H9 (cell line): Measurements from ENCODE around the gene JUNB. TPM values are rescaled to one million over a fixed set of nuclear protein-coding genes. Genes with fewer than 3 reads are reported as not detected.

Source experiments
- DNase-seq: peaks from one replicate; pipeline ENCODE4 v3.0.0-alpha.2; 2017
- H2AFZ ChIP-seq: one replicate; pipeline ENCODE4 v1.6.1; 2013; ENCODE audit warnings: mild to moderate bottlenecking, low read length, control low read depth, moderate library complexity
- H2AK5ac ChIP-seq: 2 replicates; pipeline ENCODE4 v1.6.1; 2013; ENCODE audit warnings: low read length, control low read depth, mixed read lengths; ENCODE audit not compliant: insufficient read length
- H2BK120ac ChIP-seq: one replicate; pipeline ENCODE4 v1.6.1; 2013; ENCODE audit warnings: low read depth, mild to moderate bottlenecking, low read length, control low read depth, inconsistent platforms; ENCODE audit not compliant: poor library complexity, severe bottlenecking
- H2BK12ac ChIP-seq: 2 replicates; pipeline ENCODE4 v1.6.1; 2013; ENCODE audit warnings: low read length, control low read depth, mixed read lengths, low read depth; ENCODE audit not compliant: insufficient read length
- H2BK15ac ChIP-seq: 2 replicates; pipeline ENCODE4 v1.6.1; 2013; ENCODE audit warnings: low read depth, low read length, control low read depth
- H2BK20ac ChIP-seq: one replicate; pipeline ENCODE4 v1.6.1; 2013; ENCODE audit warnings: low read depth, mild to moderate bottlenecking, low read length, control low read depth, inconsistent platforms; ENCODE audit not compliant: poor library complexity, severe bottlenecking
- H2BK5ac ChIP-seq: 2 replicates; pipeline ENCODE4 v1.6.1; 2013; ENCODE audit warnings: low read length, control low read depth, mixed read lengths; ENCODE audit not compliant: insufficient read length
- H3K14ac ChIP-seq: 2 replicates; pipeline ENCODE4 v1.6.1; 2013; ENCODE audit warnings: low read length, control low read depth; ENCODE audit not compliant: insufficient read depth
- H3K18ac ChIP-seq: 2 replicates; pipeline ENCODE4 v1.6.1; 2013; ENCODE audit warnings: low read depth, mild to moderate bottlenecking, mixed read lengths, low read length, control low read depth; ENCODE audit not compliant: insufficient read length
- H3K23ac ChIP-seq: 2 replicates; pipeline ENCODE4 v1.6.1; 2013; ENCODE audit warnings: low read length, control low read depth, mixed read lengths, low read depth; ENCODE audit not compliant: insufficient read length
- H3K23me2 ChIP-seq: 2 replicates; pipeline ENCODE4 v1.6.1; 2013; ENCODE audit warnings: low read depth, mild to moderate bottlenecking, mixed read lengths, low read length, control low read depth; ENCODE audit not compliant: insufficient read length, poor library complexity, severe bottlenecking
- H3K27ac ChIP-seq: 2 replicates; pipeline ENCODE4 v1.5.1; 2013; ENCODE audit warnings: low read length, control low read depth, mixed read lengths, low read depth; ENCODE audit not compliant: insufficient read length
- H3K27me3 ChIP-seq: 2 replicates; pipeline ENCODE4 v1.6.1; 2013; ENCODE audit warnings: low read length, control low read depth, inconsistent platforms; ENCODE audit not compliant: insufficient read depth
- H3K4ac ChIP-seq: 2 replicates; pipeline ENCODE4 v1.6.1; 2013; ENCODE audit warnings: low read depth, mild to moderate bottlenecking, control low read depth, inconsistent platforms, low read length, moderate library complexity
- H3K4me1 ChIP-seq: 2 replicates; pipeline ENCODE4 v1.6.1; 2013; ENCODE audit warnings: low read length, control low read depth, inconsistent platforms; ENCODE audit not compliant: insufficient read depth
- H3K4me2 ChIP-seq: 2 replicates; pipeline ENCODE4 v1.6.1; 2013; ENCODE audit warnings: low read length, control low read depth, mixed read lengths; ENCODE audit not compliant: insufficient read length, insufficient read depth
- H3K56ac ChIP-seq: 2 replicates; pipeline ENCODE4 v1.6.1; 2013; ENCODE audit warnings: low read depth, mild to moderate bottlenecking, mixed read lengths, low read length, control low read depth; ENCODE audit not compliant: insufficient read length
- H3K79me1 ChIP-seq: 2 replicates; pipeline ENCODE4 v1.6.1; 2013; ENCODE audit warnings: low read depth, mild to moderate bottlenecking, moderate library complexity, low read length, control low read depth, inconsistent platforms; ENCODE audit not compliant: insufficient read depth, poor library complexity, severe bottlenecking
- H3K79me2 ChIP-seq: 2 replicates; pipeline ENCODE4 v1.6.1; 2013; ENCODE audit warnings: low read length, control low read depth, inconsistent platforms; ENCODE audit not compliant: insufficient read depth
- H3K9ac ChIP-seq: 2 replicates; pipeline ENCODE4 v1.6.1; 2013; ENCODE audit warnings: low read length, control low read depth, mixed read lengths; ENCODE audit not compliant: insufficient read length; ENCODE audit errors: extremely low read depth
- H3K9me3 ChIP-seq: one replicate; pipeline ENCODE4 v1.6.1; 2013; ENCODE audit warnings: low read depth, low read length, inconsistent platforms; ENCODE audit not compliant: control insufficient read depth
- H3T11ph ChIP-seq: one replicate; pipeline ENCODE4 v1.6.1; 2013; ENCODE audit warnings: mild to moderate bottlenecking, low read length, control low read depth, inconsistent platforms
- H4K20me1 ChIP-seq: one replicate; pipeline ENCODE4 v1.6.1; 2013; ENCODE audit not compliant: control insufficient read depth, insufficient read length, insufficient read depth
- H4K5ac ChIP-seq: 2 replicates; pipeline ENCODE4 v1.6.1; 2013; ENCODE audit warnings: low read depth, mild to moderate bottlenecking, mixed read lengths, low read length, control low read depth; ENCODE audit not compliant: insufficient read length
- H4K8ac ChIP-seq: replicated peaks from 2 replicates; pipeline ENCODE4 v1.6.1; 2013; ENCODE audit warnings: low read length, control low read depth, mixed read lengths, low read depth; ENCODE audit not compliant: insufficient read length
- H4K91ac ChIP-seq: 2 replicates; pipeline ENCODE4 v1.6.1; 2013; ENCODE audit warnings: low read depth, mild to moderate bottlenecking, moderate library complexity, mixed read lengths, low read length, control low read depth; ENCODE audit not compliant: insufficient read length
- H3K27ac Mint-ChIP-seq, 3 experiments: 2 replicates in 2 of 3; 3 replicates in 1 of 3; pipeline ENCODE4 v1.8.0; 2020 to 2021; ENCODE audit warnings: mixed read lengths in 3 of 3, mild to moderate bottlenecking in 1 of 3, moderate library complexity in 1 of 3
- H3K27me3 Mint-ChIP-seq: 2 replicates; pipeline ENCODE4 v1.8.0; 2021; ENCODE audit warnings: low read depth, mild to moderate bottlenecking, moderate library complexity, mixed read lengths
- H3K36me3 Mint-ChIP-seq, 3 experiments: 2 replicates in 2 of 3; 3 replicates in 1 of 3; pipeline ENCODE4 v1.8.0; 2020 to 2021; ENCODE audit warnings: low read depth in 3 of 3, mixed read lengths in 3 of 3; ENCODE audit not compliant: insufficient read depth in 1 of 3
- H3K4me1 Mint-ChIP-seq, 2 experiments: 2 replicates each; pipeline ENCODE4 v1.8.0; 2020; ENCODE audit warnings: mixed read lengths in 2 of 2
- H3K4me3 Mint-ChIP-seq, 2 experiments: 2 replicates in 1 of 2; 3 replicates in 1 of 2; pipeline ENCODE4 v1.8.0; 2020 to 2021; ENCODE audit warnings: mild to moderate bottlenecking in 2 of 2, mixed read lengths in 2 of 2, moderate library complexity in 1 of 2
- H3K9me3 Mint-ChIP-seq, 2 experiments: 2 replicates in 1 of 2; 3 replicates in 1 of 2; pipeline ENCODE4 v1.8.0; 2020; ENCODE audit warnings: mild to moderate bottlenecking in 2 of 2, mixed read lengths in 2 of 2, moderate library complexity in 1 of 2
- CTCF ChIP-seq: fragments of 200-600 bp; sonication (generic); conservative IDR thresholded peaks from 3 replicates; pipeline ENCODE4 v1.8.0; 2021; ENCODE audit warnings: antibody characterized with exemption, mild to moderate bottlenecking
- WGBS: extraction: QIAGEN DNeasy Blood & Tissue Kit; methylation state at CpG from one replicate; pipeline ENCODE4 v1.1.7; 2013; ENCODE audit warnings: missing lambda C conversion rate, low lambda C conversion rate, mixed read lengths; ENCODE audit not compliant: insufficient read length; ENCODE audit errors: extremely low coverage; 5-methylcytosine and 5-hydroxymethylcytosine counted together
- total RNA-seq: library from RNA; stranded (reverse); gene quantifications from 2 replicates; pipeline ENCODE4 v1.2.1, GENCODE V29; 2021

JUNB gene
- total RNA-seq, 1 experiment from 2014 or later: 15.9 TPM

- Histone ChIP-seq H2AK5ac (no peak overlapping the region), H3K23me2 (peaks cover 35% of the 10 kb centered on the region), H4K91ac (no peak overlapping the region), H3K27ac (no peak overlapping the region), H3K9me3 (no peaks in the 10 kb centered on the region), H4K8ac (no peak overlapping the region), H4K20me1 (no peaks in the 10 kb centered on the region), H3K14ac (peak overlapping the region; percentile 81; the same call in 1 of the 2 replicates), H2BK12ac (no peak overlapping the region), H3K79me2 (no peaks in the 10 kb centered on the region), H3K18ac (peak overlapping the region; percentile 95), H3T11ph (no peak overlapping the region), H3K4me2 (peak overlapping the region; percentile 35), H3K56ac (no peak overlapping the region), H4K5ac (no peak overlapping the region), H2BK15ac (no peak overlapping the region), H3K23ac (no peak overlapping the region), H3K9ac (peak overlapping the region; percentile 19), H2BK120ac (no peak overlapping the region), H2BK5ac (no peak overlapping the region), H2BK20ac (no peak overlapping the region), H3K4me1 (no peaks in the 10 kb centered on the region; the same call in 1 of the 2 replicates), H2AFZ (no peak overlapping the region), H3K27me3 (no peaks in the 10 kb centered on the region; the same call in 1 of the 2 replicates), H3K4ac (no peak overlapping the region; the same call in 1 of the 2 replicates), H3K79me1 (no peaks in the 10 kb centered on the region)
- H3K27ac Mint-ChIP-seq: peak overlapping the region in 1 of 3 experiments; percentile 46; a peak in 4 of 7 replicates
- DNase-seq: no peak
- peak overlapping the region; percentile 54 to 78 for H3K4me3 Mint-ChIP-seq
- no peak for TF ChIP-seq CTCF
- H3K4me1 Mint-ChIP-seq: peaks cover 27% of the 10 kb centered on the region in 2 experiments
- H3K9me3 Mint-ChIP-seq: no peaks in the 10 kb centered on the region
- WGBS: no CpG with 5 or more reads among the region's 7 CpGs
- H3K36me3 Mint-ChIP-seq: peaks cover 6 to 26% (median 20%) of the 10 kb centered on the region in 3 experiments; a peak in 6 of 7 replicates
- H3K27me3 Mint-ChIP-seq: peaks cover 8% of the 10 kb centered on the region
Measured at GRCh38 chr19:12794196-12794941, 3.1 kb downstream of the JUNB start.
